Measurements from ENCODE around the gene ZNF397.

GRCh38 chr18:35289727-35290093, 48.9 kb downstream of the ZNF397 start:
- TF ChIP-seq CTCF (IDR thresholded peaks at IDR 0.05; ENCODE audit: poor library complexity, severe bottlenecking) (no peak), MXI1 (conservative IDR thresholded peaks at IDR 0.05; ENCODE audit: poor library complexity, severe bottlenecking) (no peak), EP300 (conservative IDR thresholded peaks at IDR 0.05; ENCODE audit: poor library complexity, severe bottlenecking) (no peak)

All from neural cell (in vitro differentiated cells).